ENCODE data around the gene CD14.
"Not testable (repeated sequence)": the region's sequence is repeated elsewhere in the genome, so short reads cannot be mapped to it uniquely, and the experiment has no call there.

Gene CD14

GRCh38 chr5:140598836-140599235, 34.1 kb downstream of the CD14 start:
- DNase-seq (ENCODE audit: low read depth), result no peak
- no peak for TF ChIP-seq CTCF (IDR thresholded peaks at IDR 0.05; ENCODE audit: control insufficient read depth, insufficient read depth, low read depth, low read length, missing control alignments)
- H3K4me3 ChIP-seq (ENCODE audit: control insufficient read depth, low read depth, low read length), result no peak overlapping the region

- H3K4me3 ChIP-seq (ENCODE audit: control insufficient read depth, low read depth, low read length), result no peak overlapping the region
- TF ChIP-seq CTCF (IDR thresholded peaks at IDR 0.05; ENCODE audit: control insufficient read depth, insufficient read depth, low read depth, low read length, missing control alignments), result no peak
- DNase-seq (ENCODE audit: low read depth), result no peak
Observed at GRCh38 chr5:140596321-140596741, 36.6 kb downstream of the CD14 start.

GRCh38 chr5:140595538-140596300, 37.3 kb downstream of the CD14 start:
- no peak overlapping the region for H3K4me3 ChIP-seq (ENCODE audit: control insufficient read depth, low read depth, low read length)
- no peak for TF ChIP-seq CTCF (IDR thresholded peaks at IDR 0.05; ENCODE audit: control insufficient read depth, insufficient read depth, low read depth, low read length, missing control alignments)
- no peak for DNase-seq (ENCODE audit: low read depth)

- DNase-seq (ENCODE audit: low read depth), result no peak
- H3K4me3 ChIP-seq (ENCODE audit: control insufficient read depth, low read depth, low read length), result no peak overlapping the region
- no peak for TF ChIP-seq CTCF (IDR thresholded peaks at IDR 0.05; ENCODE audit: control insufficient read depth, insufficient read depth, low read depth, low read length, missing control alignments)
Observed at GRCh38 chr5:140594169-140594568, 38.8 kb downstream of the CD14 start.

- H3K4me3 ChIP-seq (ENCODE audit: control insufficient read depth, low read depth, low read length); DNase-seq (ENCODE audit: low read depth): not testable (repeated sequence)
Observed at GRCh38 chr5:140593070-140593469, 39.9 kb downstream of the CD14 start.

GRCh38 chr5:140591747-140592372, 41.1 kb downstream of the CD14 start:
- no peak for TF ChIP-seq CTCF (IDR thresholded peaks at IDR 0.05; ENCODE audit: control insufficient read depth, insufficient read depth, low read depth, low read length, missing control alignments)
- peak; percentile 27 for DNase-seq (ENCODE audit: low read depth)
- no peak overlapping the region for H3K4me3 ChIP-seq (ENCODE audit: control insufficient read depth, low read depth, low read length)

- DNase-seq (ENCODE audit: low read depth), result no peak
- no peak for TF ChIP-seq CTCF (IDR thresholded peaks at IDR 0.05; ENCODE audit: control insufficient read depth, insufficient read depth, low read depth, low read length, missing control alignments)
- H3K4me3 ChIP-seq (ENCODE audit: control insufficient read depth, low read depth, low read length), result no peak overlapping the region
Observed at GRCh38 chr5:140590861-140591260, 42.1 kb downstream of the CD14 start.
